Right atrium auricular region (tissue), 2 donors: ENCODE data around the gene PRRG1. TPM values are rescaled to one million over a fixed set of nuclear protein-coding genes. Genes with fewer than 3 reads are reported as not detected.

Experiments used
- DNase-seq: peaks from one replicate; pipeline ENCODE4 v3.0.0-alpha.2; 2019; ENCODE audit warnings: low spot score
- H3K27ac ChIP-seq, 2 donors: fragments of 200-600 bp; sonication (generic); 1 replicate in 1 of 2; 2 replicates in 1 of 2; pipeline ENCODE4 v1.5.1; 2016 to 2019
- H3K27me3 ChIP-seq, 2 donors: fragments of 200-600 bp; sonication (generic); one replicate each; pipeline versions ENCODE4 v1.5.1 to v1.6.0; 2017 to 2019
- H3K36me3 ChIP-seq: fragments of 200-600 bp; sonication (generic); one replicate; pipeline ENCODE4 v1.5.1; 2016
- H3K4me1 ChIP-seq, 2 donors: fragments of 200-600 bp; sonication (generic); one replicate each; pipeline versions ENCODE4 v1.5.1 to v1.6.0; 2017 to 2019
- H3K4me3 ChIP-seq, 2 donors: fragments of 200-600 bp; sonication (generic); 1 replicate in 1 of 2; 2 replicates in 1 of 2; pipeline ENCODE4 v1.5.1; 2017 to 2019; ENCODE audit warnings: mild to moderate bottlenecking in 1 of 2, moderate library complexity in 1 of 2
- H3K9me3 ChIP-seq, 2 donors: fragments of 200-600 bp; sonication (generic); one replicate each; pipeline ENCODE4 v1.5.1; 2019
- CTCF ChIP-seq, 2 donors: fragments of 200-600 bp; sonication (generic); IDR thresholded peaks; one replicate each; pipeline ENCODE4 v1.5.1; 2019; ENCODE audit warnings: antibody characterized with exemption in 2 of 2
- total RNA-seq, 2 donors: library from RNA; depleted of rRNA; stranded (reverse); fragments of >200 nt; gene quantifications; one replicate each; pipeline ENCODE4 v1.1.0, GENCODE V29; 2016

The PRRG1 gene
- total RNA-seq, 2 donors from 2014 or later: 15.0 to 17.4 TPM

GRCh38 chrX:37330642-37331041 is 18.5 kb upstream of the PRRG1 start:
- TF ChIP-seq CTCF (IDR thresholded peaks at IDR 0.05): no peak
- H3K27ac ChIP-seq: no peak overlapping the region

GRCh38 chrX:37331546-37331945 is 17.6 kb upstream of the PRRG1 start:
- Histone ChIP-seq H3K9me3 (no peaks in the 10 kb centered on the region), H3K27ac (no peak overlapping the region), H3K36me3 (no peaks in the 10 kb centered on the region), H3K27me3 (no peaks in the 10 kb centered on the region), H3K4me3 (no peak overlapping the region), H3K4me1 (no peaks in the 10 kb centered on the region)
- TF ChIP-seq CTCF (IDR thresholded peaks at IDR 0.05): no peak
- DNase-seq: no peak

More at GRCh38 chrX:37330642-37331041, 18.5 kb upstream of the PRRG1 start:
- H3K36me3 ChIP-seq: no peaks in the 10 kb centered on the region
- no peaks in the 10 kb centered on the region for H3K9me3 ChIP-seq
- H3K27me3 ChIP-seq: no peaks in the 10 kb centered on the region
- H3K4me3 ChIP-seq: no peak overlapping the region
- H3K4me1 ChIP-seq: no peaks in the 10 kb centered on the region
- no peak for DNase-seq

GRCh38 chrX:37332055-37332454 is 17.1 kb upstream of the PRRG1 start:
- H3K27ac ChIP-seq: no peak overlapping the region
- no peak for TF ChIP-seq CTCF (IDR thresholded peaks at IDR 0.05)

GRCh38 chrX:37332987-37333658 is 16.0 kb upstream of the PRRG1 start:
- H3K4me1 ChIP-seq: no peaks in the 10 kb centered on the region
- H3K27ac ChIP-seq: no peak overlapping the region
- no peak for DNase-seq
- no peaks in the 10 kb centered on the region for H3K9me3 ChIP-seq
- no peak overlapping the region for H3K4me3 ChIP-seq
- no peaks in the 10 kb centered on the region for H3K36me3 ChIP-seq
- no peak for TF ChIP-seq CTCF (IDR thresholded peaks at IDR 0.05)
- no peaks in the 10 kb centered on the region for H3K27me3 ChIP-seq

More at GRCh38 chrX:37332055-37332454, 17.1 kb upstream of the PRRG1 start:
- Histone ChIP-seq H3K4me3 (no peak overlapping the region), H3K9me3 (no peaks in the 10 kb centered on the region), H3K36me3 (no peaks in the 10 kb centered on the region), H3K27me3 (no peaks in the 10 kb centered on the region), H3K4me1 (no peaks in the 10 kb centered on the region)
- no peak for DNase-seq

GRCh38 chrX:37347420-37347819 is 1.7 kb upstream of the PRRG1 start:
- peak overlapping the region in 1 of 2 donors; percentile 86 for H3K27ac ChIP-seq
- DNase-seq: no peak
- no peaks in the 10 kb centered on the region for H3K27me3 ChIP-seq
- TF ChIP-seq CTCF (IDR thresholded peaks at IDR 0.05): no peak
- H3K9me3 ChIP-seq: no peaks in the 10 kb centered on the region
- no peaks in the 10 kb centered on the region for H3K36me3 ChIP-seq
- no peaks in the 10 kb centered on the region for H3K4me1 ChIP-seq
- no peak overlapping the region for H3K4me3 ChIP-seq
